ENCODE data around the gene HAPLN2.
A peak's percentile ranks its signal among the peaks of the same experiment; 100 is the strongest.
"Not testable (repeated sequence)": the region's sequence is repeated elsewhere in the genome, so short reads cannot be mapped to it uniquely, and the experiment has no call there.

HAPLN2 gene

DNA sequence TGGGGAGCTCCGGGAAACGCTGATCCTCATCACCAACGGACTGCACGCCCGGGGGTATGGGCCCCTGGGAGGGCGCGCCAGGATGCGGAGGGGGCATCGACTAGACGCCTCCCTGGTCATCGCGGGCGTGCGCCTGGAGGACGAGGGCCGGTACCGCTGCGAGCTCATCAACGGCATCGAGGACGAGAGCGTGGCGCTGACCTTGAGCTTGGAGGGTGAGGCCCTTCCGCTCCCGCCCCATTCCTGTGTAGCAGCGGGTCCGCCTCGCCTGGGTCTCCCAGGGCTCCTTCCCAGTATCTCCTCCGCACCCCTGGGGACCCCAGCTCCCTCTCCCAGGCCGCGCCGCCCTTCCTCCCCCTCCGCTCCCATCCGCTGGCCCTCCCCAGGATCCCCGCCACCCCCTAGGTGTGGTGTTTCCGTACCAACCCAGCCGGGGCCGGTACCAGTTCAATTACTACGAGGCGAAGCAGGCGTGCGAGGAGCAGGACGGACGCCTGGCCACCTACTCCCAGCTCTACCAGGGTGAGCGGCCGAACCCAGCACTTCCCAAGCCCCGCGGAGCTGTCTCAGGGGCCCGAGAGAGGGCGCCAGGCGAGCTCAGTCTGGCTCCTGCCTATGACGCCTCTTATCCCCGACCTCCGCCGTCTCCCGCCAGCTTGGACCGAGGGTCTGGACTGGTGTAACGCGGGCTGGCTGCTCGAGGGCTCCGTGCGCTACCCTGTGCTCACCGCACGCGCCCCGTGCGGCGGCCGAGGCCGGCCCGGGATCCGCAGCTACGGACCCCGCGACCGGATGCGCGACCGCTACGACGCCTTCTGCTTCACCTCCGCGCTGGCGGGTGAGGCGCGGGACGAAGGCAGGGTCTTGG is 5.0 kb downstream of the HAPLN2 start:
- peak; percentile 41 for DNase-seq

DNA sequence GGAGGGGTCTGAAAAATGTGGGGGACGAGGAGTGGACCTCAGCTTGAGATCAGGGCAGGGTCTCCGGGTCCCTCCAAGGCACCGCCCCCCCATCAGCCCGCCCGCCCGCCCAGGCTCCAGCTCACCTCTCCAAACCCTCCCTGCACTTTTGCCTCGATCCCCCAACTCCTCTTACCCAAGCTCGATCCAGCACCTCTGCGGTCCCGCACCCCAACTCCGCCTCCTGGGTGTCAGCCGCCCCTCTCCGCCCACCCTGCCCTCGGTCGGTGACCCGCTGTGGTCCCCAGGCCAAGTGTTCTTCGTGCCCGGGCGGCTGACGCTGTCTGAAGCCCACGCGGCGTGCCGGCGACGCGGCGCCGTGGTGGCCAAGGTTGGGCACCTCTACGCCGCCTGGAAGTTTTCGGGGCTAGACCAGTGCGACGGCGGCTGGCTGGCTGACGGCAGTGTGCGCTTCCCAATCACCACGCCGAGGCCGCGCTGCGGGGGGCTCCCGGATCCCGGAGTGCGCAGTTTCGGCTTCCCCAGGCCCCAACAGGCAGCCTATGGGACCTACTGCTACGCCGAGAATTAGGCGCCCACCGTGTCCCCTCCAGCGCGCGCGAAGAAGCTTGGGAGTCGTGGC is 5.7 kb downstream of the HAPLN2 start:
- no peak for DNase-seq

DNA sequence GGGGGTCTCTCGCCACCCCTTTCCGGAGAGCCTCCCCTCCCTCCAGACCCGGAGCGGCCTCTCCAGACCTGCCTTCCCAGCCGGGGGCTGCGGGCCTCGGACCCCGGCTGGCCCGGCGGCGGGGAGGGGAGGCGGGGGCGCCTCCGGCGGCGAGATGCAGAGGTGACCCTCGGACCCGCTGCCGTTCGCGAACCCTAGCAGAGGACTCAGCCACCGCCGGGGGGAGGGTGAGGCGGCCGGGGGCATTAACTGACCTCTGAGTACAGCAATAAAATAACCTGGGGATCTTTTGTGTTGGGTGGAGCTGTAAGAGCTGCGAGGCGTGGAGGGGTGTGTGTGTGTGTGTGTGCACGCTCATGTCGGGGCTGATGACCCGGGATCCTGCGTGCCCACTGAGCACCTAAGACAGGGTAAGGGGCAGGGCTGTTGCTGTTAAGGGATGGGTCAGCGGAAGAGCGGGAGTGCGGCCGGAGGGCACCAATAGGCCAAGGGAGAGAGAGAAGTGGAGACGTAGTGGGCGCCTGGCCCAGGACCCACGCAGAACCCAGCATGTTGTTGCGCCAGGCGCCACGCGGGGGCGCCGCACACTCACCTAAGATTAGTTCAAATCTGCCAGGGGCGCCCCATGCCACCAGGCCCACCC is 6.3 kb downstream of the HAPLN2 start:
- DNase-seq = peak; percentile 72

DNA sequence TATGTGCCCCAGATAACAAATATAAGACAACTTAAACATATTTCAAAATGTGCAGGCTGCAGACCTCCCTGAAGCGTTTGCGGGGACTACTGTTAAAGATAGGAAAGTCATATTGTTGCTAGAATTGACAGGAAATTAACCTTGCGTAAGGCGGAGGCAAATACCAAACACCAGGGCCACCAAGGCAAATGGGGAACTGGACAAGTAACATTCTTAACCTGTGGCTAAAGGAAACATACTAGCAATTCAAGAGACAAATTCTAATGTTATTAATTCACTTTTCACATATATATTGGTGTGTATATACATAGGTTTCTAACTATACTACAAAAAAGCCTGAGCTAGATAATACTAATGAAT is 6.8 kb downstream of the HAPLN2 start:
- DNase-seq = no peak

DNA sequence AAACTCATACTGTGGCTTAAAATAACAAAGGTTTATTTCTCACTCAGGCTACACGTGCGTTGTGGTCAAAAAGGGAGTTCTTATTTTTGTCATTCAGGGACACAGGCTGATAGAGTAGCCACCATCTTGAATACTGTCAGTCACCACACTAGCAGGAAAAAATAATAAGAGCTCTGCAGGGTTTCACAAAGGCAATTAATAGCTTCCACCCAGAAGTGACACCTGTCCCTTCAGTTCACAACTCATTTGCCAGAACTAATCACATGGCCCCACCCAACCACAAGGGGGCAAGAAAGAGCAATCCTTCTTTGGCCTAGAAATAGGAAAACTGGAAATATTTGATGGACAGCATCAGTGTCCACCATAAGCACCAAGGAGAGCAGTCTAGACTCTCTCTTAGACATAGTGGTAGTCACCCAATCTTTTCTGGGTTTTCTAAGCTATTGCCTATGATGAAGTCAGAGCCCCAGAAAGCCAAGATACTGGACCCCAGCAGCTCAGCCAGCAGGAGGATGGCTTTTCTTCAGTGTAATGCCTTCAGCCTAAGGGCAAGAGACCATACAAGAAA is 8.2 kb downstream of the HAPLN2 start:
- DNase-seq = peak; percentile 30

DNA sequence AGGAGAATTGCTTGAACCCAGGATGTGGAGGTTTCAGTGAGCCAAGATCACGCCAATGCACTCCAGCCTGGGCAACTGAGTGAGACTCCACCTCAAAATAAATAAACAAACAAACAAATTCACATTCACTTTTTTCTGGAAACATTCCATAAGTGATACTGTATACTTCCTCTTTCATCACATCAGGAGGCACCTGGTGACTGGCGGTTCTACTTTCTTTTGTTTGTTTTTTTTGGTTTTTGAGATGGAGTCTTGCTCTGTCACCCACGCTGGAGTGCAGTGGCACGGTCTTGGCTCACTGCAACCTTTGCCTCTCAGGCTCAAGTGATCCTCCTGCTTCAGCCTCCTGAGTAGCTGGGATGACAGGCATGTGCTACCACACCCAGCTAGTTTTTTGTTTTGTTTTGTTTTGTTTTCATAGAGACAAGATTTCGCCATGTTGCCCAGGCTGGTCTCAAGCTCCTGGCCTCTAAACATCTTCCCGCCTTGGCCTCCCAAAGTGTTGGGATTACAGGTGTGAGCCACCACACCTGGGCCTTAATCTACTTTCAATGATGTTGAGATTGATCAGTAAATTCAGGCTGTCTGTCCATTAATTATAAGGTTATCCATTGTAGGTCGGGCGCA is 10.7 kb downstream of the HAPLN2 start:
- DNase-seq = no peak

DNA sequence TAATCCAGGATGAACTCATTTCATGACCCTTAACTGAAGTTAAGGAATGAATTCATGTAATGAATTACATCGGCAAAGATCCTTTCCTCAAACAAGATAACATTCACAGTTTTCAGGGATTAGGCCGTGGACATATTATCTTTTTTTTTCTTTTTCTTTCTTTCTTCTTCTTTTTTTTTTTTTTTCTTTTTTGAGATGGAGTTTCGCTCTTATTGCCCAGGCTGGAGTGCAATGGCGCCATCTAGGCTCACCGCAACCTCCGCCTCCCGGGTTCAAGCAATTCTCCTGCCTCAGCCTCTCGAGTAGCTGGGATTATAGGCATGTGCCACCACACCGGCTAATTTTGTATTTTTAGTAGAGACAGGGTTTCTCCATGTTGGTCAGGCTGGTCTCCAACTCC is 11.9 kb downstream of the HAPLN2 start:
- DNase-seq = not testable (repeated sequence)

DNA sequence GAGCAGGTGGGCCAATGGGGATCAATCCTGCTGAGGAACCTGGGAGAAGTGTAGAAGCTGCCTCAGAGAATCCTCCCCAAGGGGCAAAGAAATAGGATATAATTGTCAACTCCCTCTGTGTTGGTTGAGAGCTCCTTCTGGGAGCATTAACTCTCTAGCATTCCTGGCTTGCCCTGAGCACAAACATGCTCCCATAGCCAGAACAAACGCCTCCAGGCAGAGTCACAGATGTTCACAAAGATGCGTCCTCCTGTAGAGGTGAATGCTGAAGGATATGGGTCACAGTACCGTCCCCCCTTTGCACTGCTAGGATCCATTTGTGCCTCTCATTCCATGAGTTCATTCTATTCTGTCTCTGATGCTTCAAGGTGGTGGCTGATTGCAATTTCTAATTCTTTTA is 13.1 kb downstream of the HAPLN2 start:
- DNase-seq = no peak

DNA sequence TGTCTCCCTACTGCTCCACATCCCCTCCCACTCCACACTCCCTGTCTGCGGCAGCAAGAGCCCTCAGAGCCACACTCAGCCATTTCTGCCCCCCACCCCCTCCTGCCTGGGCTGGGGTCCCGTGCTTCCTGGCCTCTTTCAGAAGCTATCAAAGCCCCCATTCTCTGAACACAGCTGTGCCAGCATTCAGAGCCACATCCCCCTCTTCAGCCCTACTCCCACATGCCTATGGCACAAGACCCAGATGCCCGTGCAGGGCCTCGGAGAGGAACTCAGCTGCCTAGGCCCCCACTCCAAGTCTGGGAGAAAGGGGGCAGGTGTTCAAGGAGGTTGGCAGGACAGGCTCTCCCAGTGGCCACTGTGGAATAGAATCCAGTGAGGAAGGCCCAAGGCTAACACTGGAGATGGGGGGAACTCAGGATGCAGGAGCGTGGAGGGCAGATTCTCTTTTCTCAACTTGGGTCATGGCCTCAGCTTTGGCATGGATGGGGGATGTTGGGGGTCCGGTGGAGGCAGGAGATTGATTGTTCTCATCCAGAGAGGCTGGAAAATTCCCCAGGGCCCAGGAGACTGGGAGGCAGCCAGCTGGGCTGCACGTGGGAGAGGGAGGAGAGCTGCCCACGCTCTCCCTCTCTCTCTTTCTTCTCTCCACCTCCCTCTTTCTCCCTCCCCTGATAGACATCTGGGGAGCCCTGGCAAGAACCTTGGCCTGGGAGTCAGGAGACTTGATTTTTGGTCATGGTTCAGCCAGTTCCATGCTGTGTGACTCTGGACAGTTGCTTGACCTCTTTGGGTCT is 19.2 kb downstream of the HAPLN2 start:
- no peak for DNase-seq

DNA sequence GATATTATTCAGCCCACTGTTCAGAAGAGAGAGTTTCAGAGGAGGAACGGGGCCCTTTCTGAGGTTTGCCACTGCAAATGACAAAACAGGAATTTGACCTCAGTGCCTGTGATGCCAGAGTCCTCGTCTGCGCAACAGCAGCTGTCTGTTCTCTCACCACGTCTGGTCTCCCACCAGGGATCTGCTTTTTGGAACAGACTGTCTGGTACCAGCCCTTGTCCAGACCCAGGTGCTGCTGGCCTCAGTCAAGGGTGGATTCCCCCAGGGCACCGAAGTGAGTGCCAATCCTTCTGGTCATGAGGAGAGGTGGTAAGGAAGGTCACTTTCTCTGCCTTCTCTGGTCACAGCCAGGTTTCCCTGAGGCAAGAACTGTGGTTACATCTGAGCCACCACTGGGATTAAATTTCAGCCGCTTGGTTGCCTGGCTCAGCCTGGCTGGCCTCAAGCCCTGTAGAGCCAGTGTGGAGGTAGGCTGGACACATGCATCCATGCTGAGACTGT is 20.4 kb downstream of the HAPLN2 start:
- DNase-seq = no peak

DNA sequence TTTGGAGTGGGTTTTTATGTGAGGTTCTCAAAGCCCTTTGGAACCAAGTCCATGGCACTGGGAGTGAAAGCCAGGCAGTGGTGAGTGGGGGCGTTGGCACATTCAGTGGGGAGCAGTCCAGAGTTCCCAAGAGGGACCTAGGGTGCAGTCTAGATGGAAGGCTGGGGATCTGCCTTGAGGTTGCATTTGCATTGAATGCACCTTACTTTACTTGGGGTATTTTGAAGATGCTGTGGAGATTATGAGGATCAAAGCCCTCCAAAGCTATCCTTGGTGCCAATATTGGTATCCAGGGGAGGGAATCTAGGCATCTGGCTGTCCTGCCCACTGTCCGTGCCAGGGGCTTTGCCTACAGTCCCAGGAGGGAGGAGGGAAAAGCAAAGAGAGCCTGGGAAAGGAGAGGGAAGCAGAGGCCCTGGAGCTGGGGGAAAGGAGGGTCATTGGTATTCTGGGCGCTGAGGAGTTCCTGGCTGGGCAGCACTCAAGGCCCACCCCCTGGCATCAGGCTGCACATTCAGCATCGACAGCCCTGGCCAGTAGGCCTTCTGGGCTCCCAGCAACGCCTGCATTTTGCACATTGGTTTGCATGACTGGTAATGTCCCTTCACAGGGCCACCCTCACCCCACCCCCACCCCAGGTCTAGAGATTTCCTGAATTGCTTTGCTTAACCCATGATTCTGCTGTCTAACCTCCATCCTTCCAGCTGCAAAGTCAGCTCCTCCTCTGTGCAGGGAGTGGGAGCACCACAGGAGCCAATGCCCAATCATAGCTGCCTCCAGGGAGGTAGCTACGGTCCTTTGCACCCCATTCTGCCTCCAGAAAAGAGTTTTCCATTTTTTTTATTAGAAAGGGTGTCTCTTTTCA is 21.9 kb downstream of the HAPLN2 start:
- DNase-seq = no peak

DNA sequence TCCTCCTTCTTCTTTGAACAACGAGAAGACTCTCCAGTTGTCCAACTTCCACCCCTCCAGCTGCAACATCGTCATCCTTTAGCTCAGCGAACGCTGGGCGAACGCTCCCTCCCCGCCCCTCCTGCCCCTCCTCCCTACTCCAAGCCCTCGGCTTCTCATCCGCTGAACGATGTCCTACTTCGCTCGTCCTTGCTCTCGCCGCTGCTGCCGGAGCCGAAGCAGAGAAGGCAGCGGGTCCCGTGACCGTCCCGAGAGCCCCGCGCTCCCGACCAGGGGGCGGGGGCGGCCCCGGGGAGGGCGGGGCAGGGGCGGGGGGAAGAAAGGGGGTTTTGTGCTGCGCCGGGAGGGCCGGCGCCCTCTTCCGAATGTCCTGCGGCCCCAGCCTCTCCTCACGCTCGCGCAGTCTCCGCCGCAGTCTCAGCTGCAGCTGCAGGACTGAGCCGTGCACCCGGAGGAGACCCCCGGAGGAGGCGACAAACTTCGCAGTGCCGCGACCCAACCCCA is 22.6 kb downstream of the HAPLN2 start, which contains the start of gene BCAN:
Gene BCAN, plus strand, starts transcription at position 357 of the 504 bp plus-strand sequence. CDS start 3,938 bp downstream, outside the sequence.
- no peak for DNase-seq

DNA sequence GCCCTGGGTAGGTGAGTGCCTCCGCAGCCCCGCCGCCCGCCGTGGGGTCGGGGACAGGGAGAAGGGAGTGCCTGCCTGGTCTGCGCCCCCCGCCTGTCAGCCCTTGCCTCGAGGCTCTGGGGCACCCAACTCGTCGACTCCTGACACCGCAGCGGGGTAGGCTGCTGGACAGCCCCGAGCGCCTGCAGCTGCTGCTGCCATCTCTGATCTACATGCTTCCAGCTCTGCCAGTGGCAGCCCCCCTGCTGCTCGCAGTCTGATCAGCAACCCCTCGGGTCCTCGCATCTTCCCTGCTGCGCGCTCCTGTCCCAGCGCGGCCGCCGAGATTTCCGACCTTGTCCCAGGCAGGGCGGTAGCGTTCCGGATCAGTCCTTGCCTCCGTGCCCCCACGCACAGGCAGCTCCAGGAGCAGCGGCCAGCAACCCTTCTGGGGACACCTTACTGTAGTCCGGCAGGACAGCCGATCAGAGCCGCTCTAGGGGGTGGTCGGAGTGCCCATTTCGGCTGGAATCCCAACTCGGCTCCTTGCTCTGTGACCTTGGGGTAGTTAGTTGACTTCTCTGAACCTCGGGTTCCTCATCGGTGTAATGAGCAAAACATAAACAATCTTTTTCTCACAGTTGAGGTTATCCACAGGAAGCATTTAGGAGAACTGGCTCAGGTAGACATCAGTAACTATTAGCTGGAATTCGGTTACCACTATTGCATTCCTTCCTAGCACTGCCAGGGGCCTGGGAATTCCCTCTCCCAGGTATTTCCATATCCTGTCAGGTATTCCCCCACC is 23.2 kb downstream of the HAPLN2 start:
- DNase-seq = no peak

DNA sequence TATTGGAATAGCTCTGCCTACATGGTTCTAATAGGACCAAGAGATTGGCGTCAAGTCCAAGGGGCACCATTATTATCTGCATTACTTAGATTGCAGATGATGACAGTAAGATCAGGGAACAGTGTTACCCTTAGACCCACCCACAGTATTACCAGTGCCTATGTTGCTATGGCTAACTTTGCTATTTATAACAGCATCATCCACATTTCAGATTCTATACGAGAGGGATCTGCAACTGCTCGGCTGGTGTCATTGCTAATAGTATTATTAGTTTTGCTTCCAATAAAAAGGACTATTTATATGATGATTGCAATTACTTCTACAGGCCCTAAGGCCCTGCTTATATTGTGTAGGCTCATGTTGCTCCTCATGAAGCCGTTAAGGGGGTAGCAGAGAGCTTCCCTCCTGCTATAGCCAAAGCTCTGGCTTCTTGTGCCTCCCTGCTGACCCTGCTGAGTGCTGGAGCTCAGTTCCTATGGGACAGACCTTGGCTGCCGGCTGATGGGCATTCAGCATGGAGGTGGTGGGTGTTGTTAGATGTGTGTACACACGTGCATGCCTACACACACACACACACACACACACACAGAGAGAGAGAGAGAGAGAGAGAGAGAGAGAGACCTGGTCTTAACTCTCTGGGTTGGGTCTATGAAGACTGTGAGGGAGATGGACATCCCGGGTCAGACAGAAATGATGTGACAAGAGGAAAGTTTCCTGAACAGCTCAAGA is 24.0 kb downstream of the HAPLN2 start:
- DNase-seq = no peak

DNA sequence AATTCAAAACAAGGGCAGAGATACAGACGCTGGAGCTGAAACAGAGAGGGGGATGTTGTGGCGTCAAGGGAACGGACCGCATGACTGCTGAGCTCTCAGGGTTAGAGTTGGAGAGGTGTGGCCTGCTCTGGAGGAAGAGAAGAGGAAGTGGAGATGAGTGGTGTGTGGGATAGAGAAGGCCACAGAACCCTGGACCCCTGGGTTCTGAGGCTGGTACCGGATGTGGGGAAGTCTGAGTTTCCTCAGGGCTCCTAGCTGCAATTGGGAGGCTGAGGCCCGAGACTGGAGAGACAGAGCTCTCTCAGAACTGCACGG is 24.5 kb downstream of the HAPLN2 start:
- DNase-seq = no peak

DNA sequence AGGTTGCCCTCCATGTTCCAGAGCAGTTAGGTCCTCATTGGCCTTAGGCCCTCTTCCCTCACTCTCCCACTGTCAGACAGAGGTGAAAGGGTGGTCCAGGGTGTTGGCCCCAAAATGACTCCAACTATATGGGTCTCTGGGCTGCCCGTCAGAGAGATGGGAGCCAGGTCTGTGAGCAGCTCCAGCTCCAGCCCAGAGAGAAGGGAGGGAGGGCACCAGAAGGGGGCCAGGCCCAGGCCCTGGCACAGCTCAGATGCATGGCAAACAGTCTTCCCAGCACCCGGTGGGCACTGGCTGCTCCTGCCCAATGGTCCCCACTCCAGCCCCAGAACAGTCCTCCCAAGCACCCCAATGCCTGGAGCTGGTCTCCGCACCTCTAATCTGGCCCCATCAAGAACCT is 24.9 kb downstream of the HAPLN2 start:
- DNase-seq = no peak

DNA sequence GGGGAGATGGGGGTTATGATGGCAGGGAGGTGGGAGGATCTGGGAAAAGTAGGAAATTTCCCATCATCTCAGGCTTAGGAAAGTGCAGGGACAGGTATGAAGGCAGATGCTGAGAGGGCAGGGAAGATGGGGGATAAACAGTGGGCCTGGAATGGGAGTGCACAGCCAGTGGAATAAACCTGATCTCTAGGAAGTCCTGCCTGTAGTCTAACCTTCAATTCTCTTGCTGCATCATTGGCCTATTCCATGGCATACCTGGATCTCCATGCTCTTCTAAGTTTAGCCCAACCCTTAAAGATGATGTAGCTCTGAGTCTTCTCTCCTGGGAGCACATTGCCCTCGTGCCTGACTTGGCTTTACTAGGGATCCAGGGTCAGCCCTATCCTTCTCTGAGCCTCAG is 25.4 kb downstream of the HAPLN2 start:
- DNase-seq = no peak

DNA sequence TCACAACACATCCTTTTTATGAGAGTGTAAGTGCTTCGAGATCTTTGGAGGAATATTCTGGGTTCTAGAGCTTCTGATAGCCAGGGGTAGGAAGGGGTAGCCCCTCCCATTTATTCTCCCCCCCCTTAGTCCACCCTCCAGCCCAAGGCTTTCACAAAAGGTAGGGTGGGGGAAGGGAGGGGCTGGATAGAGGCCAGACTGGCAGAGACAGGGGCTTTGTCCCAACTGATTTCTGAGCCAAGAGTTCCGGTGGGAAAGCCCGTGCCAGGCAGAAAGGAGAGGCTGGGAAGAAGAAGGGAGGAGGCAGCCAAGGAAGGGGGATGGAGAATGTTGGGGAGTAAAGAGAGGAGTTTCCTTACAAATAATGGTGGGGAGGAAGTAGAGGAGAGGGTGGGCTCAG is 25.8 kb downstream of the HAPLN2 start:
- no peak for DNase-seq

DNA sequence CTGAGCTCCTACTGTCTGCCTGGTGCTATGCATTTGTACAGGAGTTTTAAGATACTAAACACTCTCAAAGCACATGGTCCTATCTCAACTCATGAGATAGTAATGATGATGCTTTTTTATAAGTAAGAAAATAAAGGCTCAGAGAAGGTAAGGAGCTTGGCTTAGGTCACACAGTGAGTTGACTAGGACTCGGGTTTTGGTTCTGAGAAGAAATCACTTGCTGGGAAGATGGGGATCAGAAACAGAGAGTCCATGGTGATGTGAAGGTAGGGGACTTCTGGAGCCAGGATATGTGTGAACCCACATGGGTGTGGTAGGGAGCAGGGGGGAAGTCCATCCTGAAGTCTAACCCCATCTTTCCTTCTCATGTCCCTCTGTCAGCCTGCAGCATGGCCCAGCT is 26.5 kb downstream of the HAPLN2 start:
- no peak for DNase-seq
